Measurements from ENCODE around the gene PARD6G.

The PARD6G gene

GRCh38 chr18:80193701-80194100 is 53.6 kb downstream of the PARD6G start:
- no peak for DNase-seq
- Histone ChIP-seq H3K4me3 (no peak overlapping the region), H3K4me1 (peaks cover 0 to 16% (median 6%) of the 10 kb centered on the region in 4 donors), H3K9me3 (no peaks in the 10 kb centered on the region), H3K27me3 (no peaks in the 10 kb centered on the region), H3K36me3 (no peaks in the 10 kb centered on the region), H3K27ac (no peak overlapping the region)
- no peak for TF ChIP-seq CTCF (IDR thresholded peaks at IDR 0.05)
- intact Hi-C loops (cut with DNase I; ENCODE audit: low total_unique reads), result no loop called here

DNA sequence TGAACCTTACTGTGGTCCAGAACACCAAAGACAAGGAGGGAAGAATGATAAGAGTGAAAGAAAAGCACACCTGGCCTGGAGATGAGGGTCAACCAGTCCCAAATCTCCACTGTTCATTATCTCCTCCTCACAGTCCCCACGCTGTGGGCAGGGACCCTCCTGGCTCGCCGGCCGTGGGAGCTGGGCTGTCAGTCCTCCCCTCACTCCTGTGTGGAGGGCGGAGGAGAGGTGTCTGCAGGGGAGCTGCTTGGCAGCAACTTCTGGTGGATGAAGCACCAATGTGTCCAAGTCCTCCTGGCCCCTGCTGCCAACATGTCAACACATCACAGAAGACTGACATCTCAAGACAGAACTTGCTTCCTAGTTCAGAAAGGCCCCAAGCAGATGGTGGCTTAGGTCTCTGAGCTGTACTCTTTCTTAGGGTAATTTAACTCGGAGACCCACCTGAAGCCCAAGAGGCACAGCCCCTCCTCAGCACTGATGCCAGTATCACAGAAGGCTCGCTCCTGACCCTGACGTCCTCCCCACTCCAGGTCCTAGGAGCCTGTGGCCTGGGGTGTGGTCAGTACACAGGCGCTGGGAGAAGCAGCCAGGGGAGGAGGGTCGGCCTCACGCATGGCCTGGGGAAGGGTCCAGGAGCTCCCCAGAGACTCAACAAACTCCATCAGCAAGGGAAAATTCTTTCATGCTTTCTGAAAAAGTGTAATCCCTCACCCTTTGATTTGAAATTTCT is 54.5 kb downstream of the PARD6G start:
- DNase-seq, result no peak
- no peaks in the 10 kb centered on the region for H3K27me3 ChIP-seq
- intact Hi-C loops (cut with DNase I; ENCODE audit: low total_unique reads), result no loop called here
- no peaks in the 10 kb centered on the region for H3K36me3 ChIP-seq
- no peaks in the 10 kb centered on the region for H3K9me3 ChIP-seq
- H3K4me3 ChIP-seq, result no peak overlapping the region
- no peak overlapping the region for H3K27ac ChIP-seq
- TF ChIP-seq CTCF (IDR thresholded peaks at IDR 0.05), result no peak
- H3K4me1 ChIP-seq, result peaks cover 0 to 14% (median 6%) of the 10 kb centered on the region in 4 donors

- intact Hi-C loops (cut with DNase I; ENCODE audit: low total_unique reads), result no loop called here
- Histone ChIP-seq H3K9me3 (no peaks in the 10 kb centered on the region), H3K4me3 (no peak overlapping the region), H3K4me1 (peaks cover 0 to 7% (median under 1%) of the 10 kb centered on the region in 4 donors), H3K36me3 (no peaks in the 10 kb centered on the region), H3K27me3 (no peaks in the 10 kb centered on the region), H3K27ac (no peak overlapping the region)
- DNase-seq, result no peak
- no peak for TF ChIP-seq CTCF (IDR thresholded peaks at IDR 0.05)
Measured at GRCh38 chr18:80191907-80192652, 55.2 kb downstream of the PARD6G start.

DNA sequence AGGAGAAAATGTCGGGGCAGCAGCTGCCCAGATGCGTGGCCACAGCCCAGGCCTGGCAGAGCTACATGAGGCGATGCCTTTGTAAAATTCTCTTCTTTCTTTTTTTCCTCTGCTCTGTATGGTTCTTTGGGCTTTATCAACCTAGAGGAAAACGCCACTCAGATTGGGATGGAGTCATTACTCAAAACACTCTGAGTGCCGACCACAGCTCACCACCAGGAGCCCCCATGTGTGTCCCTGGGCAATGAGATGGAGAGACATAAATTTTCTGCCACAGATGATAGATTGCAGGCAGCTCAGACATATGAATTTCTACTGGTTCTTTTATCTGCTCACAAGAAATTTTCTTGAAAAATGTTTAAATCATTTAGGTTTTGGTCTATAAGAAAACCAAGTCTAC is 56.0 kb downstream of the PARD6G start:
- DNase-seq, result no peak
- Histone ChIP-seq H3K9me3 (no peaks in the 10 kb centered on the region), H3K27ac (no peak overlapping the region), H3K36me3 (no peaks in the 10 kb centered on the region), H3K4me1 (no peaks in the 10 kb centered on the region), H3K4me3 (no peak overlapping the region), H3K27me3 (no peaks in the 10 kb centered on the region)
- intact Hi-C loops (cut with DNase I; ENCODE audit: low total_unique reads), result no loop called here
- no peak for TF ChIP-seq CTCF (IDR thresholded peaks at IDR 0.05)

DNA sequence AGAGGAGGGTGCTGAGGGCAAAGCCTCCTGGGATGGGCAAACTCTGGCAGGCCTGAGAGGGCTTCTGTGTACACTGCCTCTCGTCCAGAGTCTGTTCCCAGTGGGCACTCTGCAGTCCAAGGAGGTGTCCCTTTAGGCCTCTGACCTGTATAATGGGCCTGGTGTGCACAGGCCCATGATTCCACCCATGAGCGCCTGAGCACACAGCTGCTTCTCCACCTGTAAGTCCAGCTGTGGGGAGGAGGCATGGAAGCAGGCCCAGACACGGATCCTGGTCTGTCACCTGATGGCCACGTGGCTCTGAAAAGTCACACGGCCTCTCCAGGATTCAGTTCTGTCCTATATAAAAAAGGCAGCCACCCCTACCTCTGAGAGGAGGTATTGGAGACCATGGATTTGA is 57.0 kb downstream of the PARD6G start:
- Histone ChIP-seq H3K4me1 (no peaks in the 10 kb centered on the region), H3K27me3 (no peaks in the 10 kb centered on the region), H3K9me3 (no peaks in the 10 kb centered on the region), H3K36me3 (no peaks in the 10 kb centered on the region), H3K4me3 (no peak overlapping the region), H3K27ac (no peak overlapping the region)
- no peak for TF ChIP-seq CTCF (IDR thresholded peaks at IDR 0.05)
- no peak for DNase-seq
- intact Hi-C loops (cut with DNase I; ENCODE audit: low total_unique reads), result no loop called here

Measured in tibial artery (tissue), 4 donors.